NOMO-1 treated with dmso at 0.1 percent for 144 hours (cell line): ENCODE results near the gene TXN2.
"Not testable (repeated sequence)": the region's sequence is repeated elsewhere in the genome, so short reads cannot be mapped to it uniquely, and the experiment has no call there.

ENCODE experiments used
- DNase-seq: peaks from one replicate; lab custom pipeline; 2025; ENCODE audit not compliant: unreplicated experiment; lab: John Stamatoyannopoulos, UW

TXN2 gene

GRCh38 chr22:36432592-36433317 lies 48.7 kb downstream of the TXN2 start:
- DNase-seq = no peak

- no peak for DNase-seq
Observed at GRCh38 chr22:36431977-36432376, 49.5 kb downstream of the TXN2 start.

- no peak for DNase-seq
Observed at GRCh38 chr22:36430863-36431262, 50.6 kb downstream of the TXN2 start.

GRCh38 chr22:36427952-36428351 lies 53.5 kb downstream of the TXN2 start:
- DNase-seq = not testable (repeated sequence)

GRCh38 chr22:36425977-36426523 lies 55.4 kb downstream of the TXN2 start:
- no peak for DNase-seq

- no peak for DNase-seq
Observed at GRCh38 chr22:36424901-36425579, 56.4 kb downstream of the TXN2 start.

GRCh38 chr22:36424466-36424865 lies 57.0 kb downstream of the TXN2 start:
- DNase-seq = not testable (repeated sequence)

GRCh38 chr22:36423461-36424404 lies 57.7 kb downstream of the TXN2 start:
- peak; percentile 29 for DNase-seq

- DNase-seq = no peak
Observed at GRCh38 chr22:36422287-36423014, 59.0 kb downstream of the TXN2 start.

GRCh38 chr22:36419912-36420882 lies 61.2 kb downstream of the TXN2 start:
- no peak for DNase-seq

GRCh38 chr22:36419177-36419911 lies 62.1 kb downstream of the TXN2 start:
- DNase-seq = peak; percentile 26

GRCh38 chr22:36417281-36417686 lies 64.2 kb downstream of the TXN2 start:
- DNase-seq = no peak
